HepG2 (cell line): ENCODE measurements around the gene SEC62. TPM values are rescaled to one million over a fixed set of nuclear protein-coding genes. Genes with fewer than 3 reads are reported as not detected.

Source experiments
- BRCA1 ChIP-seq: sonication (generic); formaldehyde crosslinking; IDR thresholded peaks from 2 replicates; pipeline ENCODE4 v1.4.0; 2020; ENCODE audit warnings: missing genetic modification reagents
- HOXA9 ChIP-seq: sonication (generic); formaldehyde crosslinking; IDR thresholded peaks from 2 replicates; pipeline ENCODE4 v1.8.1; 2022; ENCODE audit warnings: missing genetic modification reagents, mild to moderate bottlenecking, moderate library complexity, borderline replicate concordance
- JUNB ChIP-seq: sonication (generic); formaldehyde crosslinking; IDR thresholded peaks from 2 replicates; pipeline ENCODE4 v1.8.0; 2022; ENCODE audit warnings: missing genetic modification reagents, mild to moderate bottlenecking, borderline replicate concordance
- RFXAP ChIP-seq: sonication (generic); formaldehyde crosslinking; IDR thresholded peaks from 2 replicates; pipeline ENCODE4 v1.4.0; 2020; ENCODE audit warnings: missing genetic modification reagents, borderline replicate concordance
- SYNCRIP ChIP-seq: fragments of 200-400 bp; formaldehyde crosslinking; IDR thresholded peaks from 2 replicates; pipeline ENCODE4 v1.6.1; 2018; ENCODE audit warnings: mild to moderate bottlenecking, low read depth, low read length; ENCODE audit not compliant: insufficient read depth
- TCF12 ChIP-seq, 2 experiments: fragments of 450-650 bp in 1 of 2; sonication (generic) in 1 of 2; formaldehyde crosslinking in 1 of 2; IDR thresholded peaks; 2 replicates each; pipeline versions ENCODE4 v1.6.1 to v1.8.0; 2017 to 2022; ENCODE audit warnings: antibody characterized with exemption in 1 of 2, mild to moderate bottlenecking in 1 of 2, missing genetic modification reagents in 1 of 2, moderate library complexity in 1 of 2
- polyA plus RNA-seq, 8 experiments: library from polyadenylated mRNA; depleted of rRNA in 3 of 8; stranded (reverse) in 7 of 8; unstranded in 1 of 8; fragments of >200 nt; fragmentation: Illumina TruSeq in 4 of 8; extraction: Trizol in 4 of 8; gene quantifications; 2 replicates each; pipeline versions ENCODE4 v1.2.1 to v1.2.3, GENCODE V29; 2011 to 2016; ENCODE audit warnings: low read depth in 4 of 8, missing spikeins in 1 of 8, mixed read lengths in 1 of 8; ENCODE audit not compliant: insufficient read depth in 1 of 8
- total RNA-seq, 5 experiments: library from RNA; depleted of rRNA; stranded (reverse); fragments of >200 nt; fragmentation: Illumina TruSeq; extraction: Trizol; gene quantifications; 2 replicates each; pipeline ENCODE4 v1.2.3, GENCODE V29; 2016; ENCODE audit warnings: low read depth in 1 of 5
- TF ChIP-seq, protein P1 (sequence below), 2 experiments: fragments of 450-650 bp in 1 of 2; sonication (generic) in 1 of 2; formaldehyde crosslinking in 1 of 2; IDR thresholded peaks; 2 replicates each; pipeline versions ENCODE4 v1.6.1 to v1.8.0; 2016 to 2022; ENCODE audit warnings: antibody characterized with exemption in 1 of 2, mild to moderate bottlenecking in 1 of 2, missing genetic modification reagents in 1 of 2
- TF ChIP-seq, protein P2 (sequence below): sonication (generic); formaldehyde crosslinking; IDR thresholded peaks from 2 replicates; pipeline ENCODE4 v1.4.0; 2020; ENCODE audit warnings: missing genetic modification reagents
- TF ChIP-seq, protein P3 (sequence below): sonication (generic); formaldehyde crosslinking; IDR thresholded peaks from 2 replicates; pipeline ENCODE4 v1.4.0; 2020; ENCODE audit warnings: mild to moderate bottlenecking, missing genetic modification reagents
- TF ChIP-seq, protein P4 (sequence below): sonication (generic); formaldehyde crosslinking; IDR thresholded peaks from 2 replicates; pipeline ENCODE4 v1.4.0; 2020; ENCODE audit warnings: missing genetic modification reagents, borderline replicate concordance

Gene SEC62
- total and polyA plus RNA-seq, 2 of the 13 experiments (the other 11 are each of a cell fraction or from before 2014, with no cell fraction given): 54.0 to 68.7 TPM

DNA sequence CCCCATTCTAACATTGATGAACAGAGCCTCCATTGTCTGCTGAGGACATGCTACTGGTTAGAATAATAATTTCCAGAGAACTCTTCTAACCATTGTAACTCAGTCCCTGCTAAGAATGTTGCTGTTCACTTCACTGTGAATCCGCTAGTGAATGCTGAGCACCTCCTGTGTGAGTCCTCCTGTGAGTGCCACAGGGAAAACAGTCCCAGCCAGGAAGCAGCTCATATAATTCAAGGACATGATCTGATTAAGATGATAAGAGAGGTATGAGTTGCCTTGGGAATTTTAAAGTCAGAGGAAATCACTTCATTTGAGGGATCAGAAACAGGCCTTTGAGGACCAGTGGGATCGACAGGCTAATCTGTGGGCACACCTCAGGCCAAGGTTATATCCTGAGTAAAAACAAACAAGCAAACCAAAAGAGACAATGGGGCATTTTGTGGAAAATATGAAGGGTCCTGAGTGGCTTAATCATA is 37.3 kb downstream of the SEC62 start (continued):
- TF ChIP-seq, protein P1, sequence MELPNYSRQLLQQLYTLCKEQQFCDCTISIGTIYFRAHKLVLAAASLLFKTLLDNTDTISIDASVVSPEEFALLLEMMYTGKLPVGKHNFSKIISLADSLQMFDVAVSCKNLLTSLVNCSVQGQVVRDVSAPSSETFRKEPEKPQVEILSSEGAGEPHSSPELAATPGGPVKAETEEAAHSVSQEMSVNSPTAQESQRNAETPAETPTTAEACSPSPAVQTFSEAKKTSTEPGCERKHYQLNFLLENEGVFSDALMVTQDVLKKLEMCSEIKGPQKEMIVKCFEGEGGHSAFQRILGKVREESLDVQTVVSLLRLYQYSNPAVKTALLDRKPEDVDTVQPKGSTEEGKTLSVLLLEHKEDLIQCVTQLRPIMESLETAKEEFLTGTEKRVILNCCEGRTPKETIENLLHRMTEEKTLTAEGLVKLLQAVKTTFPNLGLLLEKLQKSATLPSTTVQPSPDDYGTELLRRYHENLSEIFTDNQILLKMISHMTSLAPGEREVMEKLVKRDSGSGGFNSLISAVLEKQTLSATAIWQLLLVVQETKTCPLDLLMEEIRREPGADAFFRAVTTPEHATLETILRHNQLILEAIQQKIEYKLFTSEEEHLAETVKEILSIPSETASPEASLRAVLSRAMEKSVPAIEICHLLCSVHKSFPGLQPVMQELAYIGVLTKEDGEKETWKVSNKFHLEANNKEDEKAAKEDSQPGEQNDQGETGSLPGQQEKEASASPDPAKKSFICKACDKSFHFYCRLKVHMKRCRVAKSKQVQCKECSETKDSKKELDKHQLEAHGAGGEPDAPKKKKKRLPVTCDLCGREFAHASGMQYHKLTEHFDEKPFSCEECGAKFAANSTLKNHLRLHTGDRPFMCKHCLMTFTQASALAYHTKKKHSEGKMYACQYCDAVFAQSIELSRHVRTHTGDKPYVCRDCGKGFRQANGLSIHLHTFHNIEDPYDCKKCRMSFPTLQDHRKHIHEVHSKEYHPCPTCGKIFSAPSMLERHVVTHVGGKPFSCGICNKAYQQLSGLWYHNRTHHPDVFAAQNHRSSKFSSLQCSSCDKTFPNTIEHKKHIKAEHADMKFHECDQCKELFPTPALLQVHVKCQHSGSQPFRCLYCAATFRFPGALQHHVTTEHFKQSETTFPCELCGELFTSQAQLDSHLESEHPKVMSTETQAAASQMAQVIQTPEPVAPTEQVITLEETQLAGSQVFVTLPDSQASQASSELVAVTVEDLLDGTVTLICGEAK (IDR thresholded peaks at IDR 0.05): no peak
- TF ChIP-seq, protein P1 (CRISPR knock-in tag; IDR thresholded peaks at IDR 0.05): no peak
- TF ChIP-seq BRCA1 (CRISPR knock-in tag) (no peak), JUNB (CRISPR knock-in tag) (no peak), TCF12 (IDR thresholded peaks at IDR 0.05) (no peak), TCF12 (CRISPR knock-in tag; IDR thresholded peaks at IDR 0.05) (no peak), SYNCRIP (no peak), HOXA9 (CRISPR knock-in tag) (no peak), RFXAP (CRISPR knock-in tag) (no peak)
- TF ChIP-seq, protein P2, sequence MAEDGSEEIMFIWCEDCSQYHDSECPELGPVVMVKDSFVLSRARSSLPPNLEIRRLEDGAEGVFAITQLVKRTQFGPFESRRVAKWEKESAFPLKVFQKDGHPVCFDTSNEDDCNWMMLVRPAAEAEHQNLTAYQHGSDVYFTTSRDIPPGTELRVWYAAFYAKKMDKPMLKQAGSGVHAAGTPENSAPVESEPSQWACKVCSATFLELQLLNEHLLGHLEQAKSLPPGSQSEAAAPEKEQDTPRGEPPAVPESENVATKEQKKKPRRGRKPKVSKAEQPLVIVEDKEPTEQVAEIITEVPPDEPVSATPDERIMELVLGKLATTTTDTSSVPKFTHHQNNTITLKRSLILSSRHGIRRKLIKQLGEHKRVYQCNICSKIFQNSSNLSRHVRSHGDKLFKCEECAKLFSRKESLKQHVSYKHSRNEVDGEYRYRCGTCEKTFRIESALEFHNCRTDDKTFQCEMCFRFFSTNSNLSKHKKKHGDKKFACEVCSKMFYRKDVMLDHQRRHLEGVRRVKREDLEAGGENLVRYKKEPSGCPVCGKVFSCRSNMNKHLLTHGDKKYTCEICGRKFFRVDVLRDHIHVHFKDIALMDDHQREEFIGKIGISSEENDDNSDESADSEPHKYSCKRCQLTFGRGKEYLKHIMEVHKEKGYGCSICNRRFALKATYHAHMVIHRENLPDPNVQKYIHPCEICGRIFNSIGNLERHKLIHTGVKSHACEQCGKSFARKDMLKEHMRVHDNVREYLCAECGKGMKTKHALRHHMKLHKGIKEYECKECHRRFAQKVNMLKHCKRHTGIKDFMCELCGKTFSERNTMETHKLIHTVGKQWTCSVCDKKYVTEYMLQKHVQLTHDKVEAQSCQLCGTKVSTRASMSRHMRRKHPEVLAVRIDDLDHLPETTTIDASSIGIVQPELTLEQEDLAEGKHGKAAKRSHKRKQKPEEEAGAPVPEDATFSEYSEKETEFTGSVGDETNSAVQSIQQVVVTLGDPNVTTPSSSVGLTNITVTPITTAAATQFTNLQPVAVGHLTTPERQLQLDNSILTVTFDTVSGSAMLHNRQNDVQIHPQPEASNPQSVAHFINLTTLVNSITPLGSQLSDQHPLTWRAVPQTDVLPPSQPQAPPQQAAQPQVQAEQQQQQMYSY (CRISPR knock-in tag): no peak
- TF ChIP-seq, protein P3, sequence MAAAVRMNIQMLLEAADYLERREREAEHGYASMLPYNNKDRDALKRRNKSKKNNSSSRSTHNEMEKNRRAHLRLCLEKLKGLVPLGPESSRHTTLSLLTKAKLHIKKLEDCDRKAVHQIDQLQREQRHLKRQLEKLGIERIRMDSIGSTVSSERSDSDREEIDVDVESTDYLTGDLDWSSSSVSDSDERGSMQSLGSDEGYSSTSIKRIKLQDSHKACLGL: no peak
- TF ChIP-seq, protein P4, sequence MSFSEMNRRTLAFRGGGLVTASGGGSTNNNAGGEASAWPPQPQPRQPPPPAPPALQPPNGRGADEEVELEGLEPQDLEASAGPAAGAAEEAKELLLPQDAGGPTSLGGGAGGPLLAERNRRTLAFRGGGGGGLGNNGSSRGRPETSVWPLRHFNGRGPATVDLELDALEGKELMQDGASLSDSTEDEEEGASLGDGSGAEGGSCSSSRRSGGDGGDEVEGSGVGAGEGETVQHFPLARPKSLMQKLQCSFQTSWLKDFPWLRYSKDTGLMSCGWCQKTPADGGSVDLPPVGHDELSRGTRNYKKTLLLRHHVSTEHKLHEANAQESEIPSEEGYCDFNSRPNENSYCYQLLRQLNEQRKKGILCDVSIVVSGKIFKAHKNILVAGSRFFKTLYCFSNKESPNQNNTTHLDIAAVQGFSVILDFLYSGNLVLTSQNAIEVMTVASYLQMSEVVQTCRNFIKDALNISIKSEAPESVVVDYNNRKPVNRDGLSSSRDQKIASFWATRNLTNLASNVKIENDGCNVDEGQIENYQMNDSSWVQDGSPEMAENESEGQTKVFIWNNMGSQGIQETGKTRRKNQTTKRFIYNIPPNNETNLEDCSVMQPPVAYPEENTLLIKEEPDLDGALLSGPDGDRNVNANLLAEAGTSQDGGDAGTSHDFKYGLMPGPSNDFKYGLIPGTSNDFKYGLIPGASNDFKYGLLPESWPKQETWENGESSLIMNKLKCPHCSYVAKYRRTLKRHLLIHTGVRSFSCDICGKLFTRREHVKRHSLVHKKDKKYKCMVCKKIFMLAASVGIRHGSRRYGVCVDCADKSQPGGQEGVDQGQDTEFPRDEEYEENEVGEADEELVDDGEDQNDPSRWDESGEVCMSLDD (CRISPR knock-in tag): no peak
